Chondrocyte (in vitro differentiated cells): Measurements from ENCODE around the gene SLC24A4. TPM values are rescaled to one million over a fixed set of nuclear protein-coding genes. Genes with fewer than 3 reads are reported as not detected.
A peak's percentile ranks its signal among the peaks of the same experiment; 100 is the strongest.

Source experiments
- DNase-seq: peaks from one replicate; pipeline ENCODE4 v3.0.0; 2021; ENCODE audit warnings: mixed read lengths, low spot score
- H3K27ac Mint-ChIP-seq: one replicate; pipeline ENCODE4 v1.8.0; 2021; ENCODE audit warnings: mild to moderate bottlenecking, moderate library complexity, mixed read lengths; ENCODE audit not compliant: unreplicated experiment
- H3K27me3 Mint-ChIP-seq: 2 replicates; pipeline ENCODE4 v1.8.0; 2021; ENCODE audit warnings: low read depth, mixed read lengths
- H3K36me3 Mint-ChIP-seq: 2 replicates; pipeline ENCODE4 v1.8.0; 2021; ENCODE audit warnings: low read depth, mixed read lengths
- H3K4me1 Mint-ChIP-seq: 2 replicates; pipeline ENCODE4 v1.8.0; 2021; ENCODE audit warnings: low read depth, mild to moderate bottlenecking, mixed read lengths
- H3K4me3 Mint-ChIP-seq: one replicate; pipeline ENCODE4 v1.8.0; 2021; ENCODE audit warnings: mild to moderate bottlenecking, moderate library complexity, mixed read lengths; ENCODE audit not compliant: unreplicated experiment
- H3K9me3 Mint-ChIP-seq: 2 replicates; pipeline ENCODE4 v1.8.0; 2021; ENCODE audit warnings: low read depth, mixed read lengths
- CTCF ChIP-seq: fragments of 200-600 bp; sonication (generic); IDR thresholded peaks from 2 replicates; pipeline ENCODE4 v1.5.0; 2021; ENCODE audit warnings: antibody characterized with exemption, mild to moderate bottlenecking, moderate library complexity
- total RNA-seq: library from RNA; stranded (reverse); gene quantifications from 3 replicates; pipeline ENCODE4 v1.2.1, GENCODE V29; 2021

The SLC24A4 gene
- total RNA-seq, 1 donor from 2014 or later = 0.37 TPM

- H3K4me3 Mint-ChIP-seq = no peak overlapping the region
Measured at GRCh38 chr14:92427096-92427495, 104.1 kb downstream of the SLC24A4 start.

DNA sequence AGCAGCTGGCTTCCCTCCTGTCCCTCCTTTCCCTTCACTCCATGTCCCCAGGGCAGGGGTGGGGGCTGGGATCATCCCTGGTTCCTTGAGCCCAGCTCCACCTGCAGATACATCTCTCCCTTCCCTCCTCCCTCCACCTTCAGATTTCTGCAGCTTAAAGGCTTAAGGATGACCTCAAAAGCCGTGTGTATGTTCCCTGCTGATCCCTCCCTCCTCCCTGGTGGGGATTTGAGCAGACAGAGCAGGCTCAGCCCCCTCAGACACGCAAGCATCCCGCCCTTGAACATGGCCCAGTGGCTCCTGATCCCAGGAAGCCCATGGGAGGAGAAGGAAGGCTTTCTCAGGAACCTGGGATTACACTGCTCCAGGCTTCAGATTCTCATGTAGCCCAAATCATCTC is 107.7 kb downstream of the SLC24A4 start:
- peaks cover 2% of the 10 kb centered on the region for H3K36me3 Mint-ChIP-seq
- no peak for DNase-seq
- no peak overlapping the region for H3K27ac Mint-ChIP-seq
- H3K9me3 Mint-ChIP-seq = peaks cover 8% of the 10 kb centered on the region
- no peak for TF ChIP-seq CTCF
- H3K4me3 Mint-ChIP-seq = no peak overlapping the region
- no peaks in the 10 kb centered on the region for H3K27me3 Mint-ChIP-seq
- H3K4me1 Mint-ChIP-seq = peaks cover 20% of the 10 kb centered on the region

More at GRCh38 chr14:92427096-92427495, 104.1 kb downstream of the SLC24A4 start:
- Mint-ChIP-seq H3K27me3 (no peaks in the 10 kb centered on the region), H3K9me3 (peaks cover 19% of the 10 kb centered on the region), H3K36me3 (peaks cover 4% of the 10 kb centered on the region), H3K27ac (peak overlapping the region; percentile 88), H3K4me1 (peaks cover 24% of the 10 kb centered on the region)
- TF ChIP-seq CTCF = no peak
- DNase-seq = no peak

- Mint-ChIP-seq H3K4me3 (no peak overlapping the region), H3K9me3 (peaks cover 8% of the 10 kb centered on the region), H3K4me1 (peaks cover 14% of the 10 kb centered on the region), H3K36me3 (peaks cover 2% of the 10 kb centered on the region), H3K27me3 (no peaks in the 10 kb centered on the region), H3K27ac (no peak overlapping the region)
- no peak for TF ChIP-seq CTCF
- no peak for DNase-seq
Measured at GRCh38 chr14:92431199-92431725, 108.3 kb downstream of the SLC24A4 start.

- Mint-ChIP-seq H3K4me3 (no peak overlapping the region), H3K27me3 (no peaks in the 10 kb centered on the region), H3K4me1 (no peaks in the 10 kb centered on the region), H3K27ac (no peak overlapping the region), H3K36me3 (no peaks in the 10 kb centered on the region), H3K9me3 (peaks cover 2% of the 10 kb centered on the region)
- TF ChIP-seq CTCF = no peak
- DNase-seq = no peak
Measured at GRCh38 chr14:92433407-92433806, 110.4 kb downstream of the SLC24A4 start.

- Mint-ChIP-seq H3K27ac (no peak overlapping the region), H3K4me3 (no peak overlapping the region), H3K36me3 (no peaks in the 10 kb centered on the region), H3K4me1 (no peaks in the 10 kb centered on the region), H3K27me3 (no peaks in the 10 kb centered on the region), H3K9me3 (no peaks in the 10 kb centered on the region)
- DNase-seq = no peak
- TF ChIP-seq CTCF = no peak
Measured at GRCh38 chr14:92435154-92435553, 112.2 kb downstream of the SLC24A4 start.
